ENCODE data around the gene NFAT5.

DNA sequence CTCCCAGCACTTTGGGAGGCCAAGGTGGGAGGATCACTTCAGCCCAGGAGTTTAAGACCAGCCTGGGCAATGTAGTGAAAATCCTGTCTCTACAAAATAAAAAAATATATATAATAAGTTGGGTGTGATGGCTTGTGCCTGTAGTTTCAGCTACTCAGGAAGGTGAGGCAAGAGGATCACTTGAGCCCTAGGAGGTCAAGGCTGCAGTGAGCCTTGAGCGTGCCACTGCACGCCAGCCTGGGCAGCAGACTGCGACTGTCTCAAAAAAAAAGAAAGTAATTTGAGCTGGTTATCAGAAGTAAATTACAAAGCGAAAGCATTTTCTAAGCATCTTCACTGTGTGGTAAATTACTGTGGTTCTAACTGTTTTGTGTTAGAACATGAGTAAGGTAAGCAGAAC is 94.4 kb downstream of the NFAT5 start:
- TF ChIP-seq CTCF (IDR thresholded peaks at IDR 0.05; ENCODE audit: extremely low read depth in 1 of 2, insufficient read depth in 1 of 2, low read depth in 1 of 2, low read length in 2 of 2): no peak
- no peak for TF ChIP-seq JUN (IDR thresholded peaks at IDR 0.05; ENCODE audit: borderline replicate concordance, insufficient read depth, insufficient read length, low read depth)
- TF ChIP-seq POLR2AphosphoS5 (IDR thresholded peaks at IDR 0.05; ENCODE audit: insufficient read depth, low read depth, low read length): no peak
- TF ChIP-seq, protein P1, sequence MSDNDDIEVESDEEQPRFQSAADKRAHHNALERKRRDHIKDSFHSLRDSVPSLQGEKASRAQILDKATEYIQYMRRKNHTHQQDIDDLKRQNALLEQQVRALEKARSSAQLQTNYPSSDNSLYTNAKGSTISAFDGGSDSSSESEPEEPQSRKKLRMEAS (IDR thresholded peaks at IDR 0.05; ENCODE audit: insufficient read depth, insufficient read length): no peak
- TF ChIP-seq POLR2A (IDR thresholded peaks at IDR 0.05; ENCODE audit: low read depth, low read length): no peak
- no peak for TF ChIP-seq EZH2 (IDR thresholded peaks at IDR 0.05; ENCODE audit: borderline replicate concordance, low read depth, low read length, severe bottlenecking)
- TF ChIP-seq FOS (IDR thresholded peaks at IDR 0.05; ENCODE audit: borderline replicate concordance, insufficient read depth, low read length): no peak

All from endothelial cell of umbilical vein (primary cell).